Stimulated activated CD8-positive, alpha-beta memory T cell treated with anti-CD3 and anti-CD28 coated beads, Interleukin-15, amount 100 ng/mL, for 1 hour (primary cell): ENCODE measurements around the gene CHKB.

ENCODE experiments used
- DNase-seq: peaks from one replicate; pipeline ENCODE4 v3.0.0-alpha.2; 2020; ENCODE audit warnings: low read depth

The CHKB gene

GRCh38 chr22:50599816-50600455 lies 17.3 kb upstream of the CHKB start:
- no peak for DNase-seq

- DNase-seq, result no peak
These were observed 14.4 kb upstream of the CHKB start for GRCh38 chr22:50597097-50597496.

GRCh38 chr22:50595189-50595588 lies 12.5 kb upstream of the CHKB start:
- no peak for DNase-seq

- no peak for DNase-seq
These were observed 4.8 kb upstream of the CHKB start for GRCh38 chr22:50587407-50587806.

- no peak for DNase-seq
These were observed 3.8 kb upstream of the CHKB start for GRCh38 chr22:50586416-50586815.

GRCh38 chr22:50585781-50586180 lies 3.1 kb upstream of the CHKB start:
- DNase-seq, result no peak

- no peak for DNase-seq
These were observed 2.6 kb upstream of the CHKB start for GRCh38 chr22:50585238-50585637.

- no peak for DNase-seq
These were observed 1.8 kb upstream of the CHKB start for GRCh38 chr22:50584106-50585096.

- DNase-seq, result no peak
These were observed 729 bp upstream of the CHKB start for GRCh38 chr22:50583294-50583861.

- no peak for DNase-seq
These were observed 628 bp downstream of the CHKB start for GRCh38 chr22:50581950-50582492.

- no peak for DNase-seq
These were observed 1.4 kb downstream of the CHKB start for GRCh38 chr22:50581031-50581949.

GRCh38 chr22:50579752-50580151 lies 2.9 kb downstream of the CHKB start:
- no peak for DNase-seq

GRCh38 chr22:50578776-50579310 lies 3.8 kb downstream of the CHKB start:
- no peak for DNase-seq

- DNase-seq, result no peak
These were observed 4.5 kb downstream of the CHKB start, which contains the start of gene CPT1B for GRCh38 chr22:50577987-50578775. CPT1B (minus strand) TSS chr22:50578427; CDS start chr22:50577915, 512 bp downstream.

GRCh38 chr22:50577697-50577986 lies 5.0 kb downstream of the CHKB start:
- no peak for DNase-seq

- no peak for DNase-seq
These were observed 5.6 kb downstream of the CHKB start for GRCh38 chr22:50576806-50577696.

- no peak for DNase-seq
These were observed 6.6 kb downstream of the CHKB start for GRCh38 chr22:50576070-50576469.

- DNase-seq, result no peak
These were observed 7.2 kb downstream of the CHKB start for GRCh38 chr22:50575426-50575941.

GRCh38 chr22:50574383-50574755 lies 8.3 kb downstream of the CHKB start:
- no peak for DNase-seq
